ENCODE data around the gene SNX24.

GRCh38 chr5:122937914-122938313, 92.5 kb downstream of the SNX24 start:
- TF ChIP-seq CTCF (IDR thresholded peaks at IDR 0.05) (no peak), POLR2A (IDR thresholded peaks at IDR 0.05) (no peak)
